ENCODE measurements around the gene GGPS1.

GGPS1 gene

GRCh38 chr1:235391874-235392273 is 63.5 kb downstream of the GGPS1 start:
- H3K27ac ChIP-seq = no peak overlapping the region
- TF ChIP-seq ZFX (IDR thresholded peaks at IDR 0.05; ENCODE audit: borderline replicate concordance) (no peak), CTCF (IDR thresholded peaks at IDR 0.05) (no peak)
